GM18508 (cell line): ENCODE measurements around the gene DPP9.

Experiments
- ATAC-seq: cut with Tn5 transposase; IDR thresholded peaks from one replicate; pipeline ENCODE4 v1.9.1; 2021; ENCODE audit warnings: moderate number of reproducible peaks; ENCODE audit not compliant: insufficient read depth, unreplicated experiment

Gene DPP9

DNA sequence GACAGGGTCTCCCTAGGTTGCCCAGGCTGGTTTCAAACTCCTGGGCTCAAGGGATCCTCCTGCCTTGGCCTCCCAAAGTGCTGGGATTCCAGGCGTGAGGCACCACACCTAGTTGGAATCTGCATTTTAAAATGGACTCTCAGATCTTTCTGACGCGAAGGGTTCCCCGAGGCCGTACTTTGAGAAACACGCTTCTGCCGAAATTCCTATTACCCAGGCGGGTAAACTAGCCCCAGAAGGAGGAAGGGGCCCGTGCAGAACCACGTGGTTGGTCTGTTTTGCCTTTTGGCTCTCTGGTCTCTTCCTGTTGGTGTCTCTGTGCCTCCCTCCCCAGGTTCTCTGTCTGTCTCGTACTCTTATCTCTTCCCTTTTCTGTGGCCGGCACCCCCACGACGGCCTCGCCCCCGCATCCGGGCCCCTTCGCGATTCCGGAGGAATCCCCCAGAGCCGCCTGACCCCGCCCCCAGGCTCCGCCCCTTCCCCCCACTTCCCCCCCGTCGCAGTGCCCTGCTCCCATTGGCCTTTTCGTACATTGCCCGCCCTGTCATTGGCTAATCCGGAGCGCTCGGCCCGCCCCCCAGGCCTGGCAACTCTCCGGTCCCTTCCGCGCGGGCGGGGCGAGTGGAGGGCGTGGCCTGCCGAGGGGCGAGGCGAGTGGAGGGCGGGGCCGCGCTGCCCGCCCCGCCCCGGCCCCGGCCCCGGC, 84.7 kb downstream of the DPP9 start, which contains the start of gene TNFAIP8L1:
TSS of gene TNFAIP8L1 (plus strand) at position 689 of the 703 bp plus-strand sequence. CDS start 12,354 bp downstream, outside the sequence.
- ATAC-seq: peak; percentile 50

DNA sequence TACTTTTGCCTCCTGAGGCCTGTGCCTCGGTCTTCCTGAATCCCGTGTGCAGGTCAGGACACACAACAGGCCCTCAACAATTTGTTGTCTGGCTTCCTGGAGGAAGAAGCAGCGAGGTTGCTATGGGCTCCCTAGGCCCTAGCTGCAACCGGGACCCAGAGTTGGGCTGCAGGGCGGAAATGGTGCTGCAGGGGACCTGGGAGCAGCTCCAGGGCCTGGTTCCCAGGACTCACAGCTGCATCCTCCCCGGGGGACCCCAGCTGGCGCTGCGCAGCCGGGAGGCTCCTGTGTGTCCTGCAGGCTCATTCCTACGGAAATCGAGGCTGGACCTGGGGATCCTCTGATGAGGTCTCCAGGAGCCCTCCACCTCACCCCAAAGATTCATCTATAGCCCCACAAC, 85.3 kb downstream of the DPP9 start:
- ATAC-seq: no peak

DNA sequence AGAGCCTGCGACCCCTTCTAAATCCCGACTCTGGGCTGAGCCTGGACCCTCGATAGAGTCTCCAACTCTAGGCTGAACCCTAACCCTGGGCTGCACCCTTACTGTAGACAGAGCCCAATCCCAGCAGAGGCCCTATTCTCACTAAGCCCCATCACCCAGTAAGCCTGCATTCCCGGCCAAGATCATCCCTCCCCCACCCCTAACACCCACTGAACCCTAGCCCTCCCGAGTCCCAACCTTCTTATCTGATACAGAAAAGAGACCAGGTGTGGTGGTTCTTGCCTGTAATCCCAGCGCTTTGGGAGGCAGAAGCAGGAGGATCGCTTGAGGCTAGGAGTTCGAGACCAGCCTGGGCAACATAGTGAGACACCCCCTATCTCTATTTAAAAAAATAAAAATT, 86.9 kb downstream of the DPP9 start:
- ATAC-seq: no peak

DNA sequence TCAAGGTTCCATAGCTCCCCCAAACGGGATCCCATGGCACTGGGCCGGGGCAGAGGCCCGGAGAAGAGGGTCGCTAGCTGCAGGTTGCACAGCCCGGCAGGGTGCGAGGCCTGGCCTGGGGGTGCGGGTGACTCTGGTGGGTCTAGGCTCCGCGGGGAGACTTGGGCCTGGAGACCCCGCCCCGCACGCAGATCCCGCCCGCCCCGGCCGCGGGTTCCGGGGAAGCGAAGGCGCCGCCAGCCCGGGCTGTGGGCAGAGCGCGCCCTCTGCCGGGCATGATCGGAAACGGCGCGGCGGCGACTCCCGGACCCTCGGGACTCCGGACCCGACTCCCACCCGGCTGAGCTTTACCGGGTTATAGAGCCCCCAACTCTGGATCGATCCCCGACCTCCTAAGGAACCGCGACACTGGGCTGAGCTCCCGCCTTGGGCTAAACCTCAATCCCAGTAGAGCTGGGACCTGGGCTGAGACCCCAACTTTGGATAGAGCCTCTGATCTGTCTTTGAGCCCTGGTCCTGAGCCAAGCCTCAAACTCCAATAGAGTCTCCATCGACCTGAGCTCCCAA, 87.4 kb downstream of the DPP9 start:
- no peak for ATAC-seq

DNA sequence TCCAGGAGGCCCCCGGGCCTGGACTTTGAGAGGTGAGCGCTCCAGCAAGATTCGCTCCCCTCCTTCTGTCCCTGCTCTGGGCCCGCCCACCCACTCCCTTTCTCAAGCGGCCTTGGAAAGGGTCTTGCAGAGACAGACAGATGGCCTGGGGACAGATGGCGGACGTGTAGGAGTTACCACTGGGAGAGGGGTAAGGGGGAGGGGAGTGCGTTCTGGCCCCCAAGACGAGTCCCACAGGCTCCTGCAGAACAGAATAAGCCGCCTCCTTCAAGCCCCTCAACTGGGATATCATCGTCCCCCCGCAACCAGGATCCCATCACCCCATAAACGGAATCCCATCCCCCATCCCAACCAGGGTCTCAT, 87.9 kb downstream of the DPP9 start:
- ATAC-seq: no peak

DNA sequence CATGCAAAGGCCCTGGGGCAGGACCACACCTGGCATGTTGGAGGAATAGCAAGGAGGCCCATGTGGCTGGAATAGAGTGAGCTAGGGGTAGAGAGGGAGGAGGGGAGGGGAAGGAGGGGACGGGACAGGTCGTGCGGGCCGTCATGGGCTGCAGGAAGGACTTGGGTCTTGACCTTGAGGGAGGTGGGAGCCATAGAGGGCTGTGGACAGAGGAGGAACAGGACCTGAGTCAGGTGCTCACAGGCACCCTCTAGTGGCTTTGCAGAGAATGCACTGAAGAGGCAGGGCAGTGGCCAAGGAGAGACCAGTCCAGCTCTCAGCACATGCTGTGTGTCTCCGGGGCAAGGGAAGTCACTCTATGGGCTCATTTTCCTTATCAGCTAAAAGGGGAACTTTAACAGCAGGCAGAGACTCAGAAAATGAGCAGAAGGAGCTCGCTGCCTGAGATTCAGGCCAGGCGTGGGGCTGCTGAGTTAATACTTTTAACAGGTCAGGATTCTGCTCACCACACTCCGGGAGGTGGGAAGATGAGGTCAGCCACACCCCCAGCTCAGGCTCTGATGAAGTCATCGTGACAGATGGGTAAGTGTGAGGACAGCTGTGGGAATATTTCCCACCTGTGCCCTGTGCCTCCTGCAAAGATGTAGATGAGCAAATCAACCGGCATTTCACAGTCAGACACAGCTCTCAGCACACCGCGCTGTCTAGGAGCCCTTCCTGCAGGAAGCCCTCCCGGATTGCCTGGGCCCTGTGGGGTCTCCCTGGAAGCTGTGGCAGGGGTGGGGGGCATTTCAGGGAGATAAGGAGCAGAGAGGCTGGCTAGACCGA, 90.3 kb downstream of the DPP9 start:
- ATAC-seq: no peak
